Natural killer cell (primary cell): Measurements from ENCODE around the gene ANXA10. TPM values are rescaled to one million over a fixed set of nuclear protein-coding genes. Genes with fewer than 3 reads are reported as not detected.

Experiments used
- ATAC-seq, 3 donors: fragments of 150-1000 bp in 2 of 3; fragments of 200-7000 bp in 1 of 3; cut with Tn5 transposase; 1 replicate in 1 of 3; 2 replicates in 2 of 3; pipeline ENCODE4 v1.10.0; 2021; ENCODE audit warnings: mild to moderate bottlenecking in 2 of 3, moderate library complexity in 2 of 3
- DNase-seq, 2 donors: peaks; one replicate each; pipeline versions ENCODE4 v3.0.0 to v3.0.0-alpha.2; 2013 to 2021; ENCODE audit warnings: mixed read lengths in 1 of 2
- H3K27ac ChIP-seq: one replicate; pipeline ENCODE4 v1.5.1; 2013; ENCODE audit warnings: mild to moderate bottlenecking, low read length
- H3K27me3 ChIP-seq: one replicate; pipeline ENCODE4 v1.6.1; 2013; ENCODE audit warnings: low read length; ENCODE audit not compliant: control insufficient read depth, insufficient read depth
- H3K36me3 ChIP-seq: one replicate; pipeline ENCODE4 v1.6.1; 2013; ENCODE audit warnings: low read length; ENCODE audit not compliant: control insufficient read depth, insufficient read depth
- H3K4me1 ChIP-seq: one replicate; pipeline ENCODE4 v1.6.1; 2013; ENCODE audit warnings: low read length; ENCODE audit not compliant: control insufficient read depth, insufficient read depth
- H3K4me3 ChIP-seq: one replicate; pipeline ENCODE4 v1.5.1; 2013; ENCODE audit warnings: low read length
- H3K9me3 ChIP-seq: one replicate; pipeline ENCODE4 v1.6.1; 2013; ENCODE audit warnings: low read length; ENCODE audit not compliant: control insufficient read depth, insufficient read depth
- H3K27ac Mint-ChIP-seq, 2 donors: one replicate each; pipeline ENCODE4 v1.8.0; 2022; ENCODE audit warnings: mild to moderate bottlenecking in 2 of 2, mixed read lengths in 2 of 2, moderate library complexity in 1 of 2
- H3K27me3 Mint-ChIP-seq, 2 donors: one replicate each; pipeline ENCODE4 v1.8.0; 2022; ENCODE audit warnings: low read depth in 2 of 2, mixed read lengths in 2 of 2
- H3K36me3 Mint-ChIP-seq: one replicate; pipeline ENCODE4 v1.8.0; 2022; ENCODE audit warnings: mixed read lengths
- H3K4me1 Mint-ChIP-seq, 2 donors: one replicate each; pipeline ENCODE4 v1.8.0; 2022; ENCODE audit warnings: mixed read lengths in 2 of 2
- H3K4me3 Mint-ChIP-seq: one replicate; pipeline ENCODE4 v1.8.0; 2022; ENCODE audit warnings: mild to moderate bottlenecking, moderate library complexity, mixed read lengths
- H3K9me3 Mint-ChIP-seq, 2 donors: one replicate each; pipeline ENCODE4 v1.8.0; 2022; ENCODE audit warnings: mixed read lengths in 2 of 2
- CTCF ChIP-seq: fragments of 200-600 bp; IDR thresholded peaks from one replicate; pipeline ENCODE4 v1.8.0; 2022; ENCODE audit warnings: antibody characterized with exemption
- WGBS: methylation state at CpG from one replicate; pipeline ENCODE4 v1.1.7; 2013; ENCODE audit warnings: missing lambda C conversion rate; ENCODE audit not compliant: insufficient coverage; 5-methylcytosine and 5-hydroxymethylcytosine counted together
- intact Hi-C: fragments of 100-400 bp; cut with micrococcal nuclease; formaldehyde crosslinking; loops from one replicate; pipeline ENCODE4 v1.14.2; 2022
- total RNA-seq, 4 donors: library from RNA; stranded (reverse); fragments of 120-200 nt in 1 of 4; gene quantifications; one replicate each; pipeline versions ENCODE4 v1.2.3 to v1.2.4, GENCODE V29; 2013 to 2022

Gene ANXA10
- total RNA-seq, 3 donors from 2014 or later (not counting 1 experiment from before 2014, with no cell fraction given): not detected

DNA sequence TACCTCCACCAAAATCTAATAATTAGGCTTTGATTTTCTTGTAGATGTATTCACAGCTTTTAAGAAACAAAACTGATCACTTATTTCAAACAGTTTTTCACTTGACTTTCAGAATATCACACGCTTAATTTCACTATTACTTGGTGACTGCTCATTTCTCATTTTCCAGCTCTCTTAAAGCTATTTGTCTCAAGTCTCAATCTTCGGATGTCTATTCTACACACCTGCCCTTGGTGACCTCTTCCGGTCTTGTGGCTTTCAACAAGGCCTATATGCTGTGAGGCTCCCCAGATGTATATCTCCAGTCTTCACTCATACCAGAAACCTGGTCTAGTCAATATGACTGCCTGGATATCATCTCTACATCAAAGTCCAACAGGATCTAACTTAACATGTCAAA, 34.9 kb upstream of the ANXA10 start:
- H3K27ac ChIP-seq: no peak overlapping the region
- Mint-ChIP-seq H3K4me3 (no peak overlapping the region), H3K27me3 (no peaks in the 10 kb centered on the region), H3K36me3 (no peaks in the 10 kb centered on the region), H3K4me1 (no peaks in the 10 kb centered on the region), H3K9me3 (peaks cover 11% of the 10 kb centered on the region in 2 donors), H3K27ac (no peak overlapping the region)
- H3K9me3 ChIP-seq: no peaks in the 10 kb centered on the region
- H3K4me1 ChIP-seq: no peaks in the 10 kb centered on the region
- H3K4me3 ChIP-seq: no peak overlapping the region
- 91% methylated on average over 3 of the region's 3 CpGs for WGBS
- no peaks in the 10 kb centered on the region for H3K27me3 ChIP-seq
- DNase-seq (no peak), ATAC-seq (no peak)
- TF ChIP-seq CTCF: no peak
- intact Hi-C loops: no loop called here
- H3K36me3 ChIP-seq: no peaks in the 10 kb centered on the region

DNA sequence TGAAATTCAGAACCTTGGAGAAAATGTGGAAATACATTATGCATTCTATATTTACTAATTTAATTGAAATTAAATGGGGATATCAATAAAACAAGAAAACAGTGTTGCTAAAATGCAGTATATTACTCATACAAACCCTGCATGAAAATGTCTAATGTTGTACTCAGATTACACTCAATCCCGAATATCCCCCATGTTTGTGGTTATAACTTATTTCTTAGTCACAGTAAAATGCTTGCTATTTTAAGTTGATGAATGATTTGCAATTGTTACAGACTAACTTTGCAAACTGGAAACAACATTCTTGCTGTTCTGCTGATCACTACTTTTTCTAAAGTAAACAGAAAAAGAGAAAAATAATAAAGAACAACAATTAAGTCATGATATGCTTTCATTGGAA, 33.1 kb upstream of the ANXA10 start:
- Histone ChIP-seq H3K27ac (no peak overlapping the region), H3K36me3 (no peaks in the 10 kb centered on the region), H3K9me3 (no peaks in the 10 kb centered on the region), H3K4me3 (no peak overlapping the region), H3K4me1 (no peaks in the 10 kb centered on the region), H3K27me3 (no peaks in the 10 kb centered on the region)
- no peak overlapping the region for H3K27ac Mint-ChIP-seq
- peaks cover 8 to 18% of the 10 kb centered on the region in 2 donors for H3K9me3 Mint-ChIP-seq
- no peak for ATAC-seq
- no peaks in the 10 kb centered on the region for H3K36me3 Mint-ChIP-seq
- no peak for TF ChIP-seq CTCF
- H3K4me3 Mint-ChIP-seq: no peak overlapping the region
- WGBS: no CpG with 5 or more reads among the region's 1 CpG
- DNase-seq: no peak
- no peaks in the 10 kb centered on the region for H3K27me3 Mint-ChIP-seq
- intact Hi-C loops: no loop called here
- H3K4me1 Mint-ChIP-seq: no peaks in the 10 kb centered on the region

- Histone ChIP-seq H3K36me3 (no peaks in the 10 kb centered on the region), H3K4me1 (no peaks in the 10 kb centered on the region), H3K9me3 (no peaks in the 10 kb centered on the region), H3K27me3 (no peaks in the 10 kb centered on the region), H3K4me3 (no peak overlapping the region), H3K27ac (no peak overlapping the region)
- intact Hi-C loops: no loop called here
- 100% methylated on average over 2 of the region's 4 CpGs for whole genome bisulfite sequencing
- Mint-ChIP-seq H3K27ac (no peak overlapping the region), H3K4me1 (no peaks in the 10 kb centered on the region), H3K4me3 (no peak overlapping the region), H3K9me3 (peaks cover 14 to 15% of the 10 kb centered on the region in 2 donors), H3K36me3 (no peaks in the 10 kb centered on the region), H3K27me3 (no peaks in the 10 kb centered on the region)
- TF ChIP-seq CTCF: no peak
- DNase-seq (no peak), ATAC-seq (no peak)
Measured at GRCh38 chr4:168063031-168063430, 29.3 kb upstream of the ANXA10 start.

GRCh38 chr4:168070903-168071302, 21.4 kb upstream of the ANXA10 start:
- ATAC-seq: no peak
- Mint-ChIP-seq H3K36me3 (no peaks in the 10 kb centered on the region), H3K9me3 (peaks cover 6 to 8% of the 10 kb centered on the region in 2 donors), H3K4me3 (no peak overlapping the region), H3K4me1 (no peaks in the 10 kb centered on the region), H3K27me3 (no peaks in the 10 kb centered on the region), H3K27ac (no peak overlapping the region)
- TF ChIP-seq CTCF: no peak
- H3K36me3 ChIP-seq: no peaks in the 10 kb centered on the region
- no peak overlapping the region for H3K27ac ChIP-seq
- no peaks in the 10 kb centered on the region for H3K27me3 ChIP-seq
- intact Hi-C loops: no loop called here
- H3K4me1 ChIP-seq: no peaks in the 10 kb centered on the region
- WGBS: no CpG with 5 or more reads among the region's 1 CpG
- no peak for DNase-seq
- H3K4me3 ChIP-seq: no peak overlapping the region
- H3K9me3 ChIP-seq: no peaks in the 10 kb centered on the region
